Adrenal gland (tissue), 5 donors: ENCODE measurements around the gene IDH3A.

Experiments
- CTCF ChIP-seq, 6 experiments: fragments of 450-650 bp in 4 of 6; fragments of 200-600 bp in 2 of 6; sonication (generic) in 1 of 6; IDR thresholded peaks; 1 replicate in 5 of 6; 2 replicates in 1 of 6; pipeline versions ENCODE4 v1.5.1 to v1.8.0; 2016 to 2021; ENCODE audit warnings: antibody characterized with exemption in 6 of 6, mild to moderate bottlenecking in 2 of 6, moderate library complexity in 1 of 6
- POLR2A ChIP-seq, 2 donors: fragments of 450-650 bp; IDR thresholded peaks; one replicate each; pipeline ENCODE4 v1.6.1; 2017; ENCODE audit warnings: antibody characterized with exemption in 2 of 2, mild to moderate bottlenecking in 2 of 2, moderate library complexity in 1 of 2
- donor health status: DM: no; HTN: no; CAD: no.

- TF ChIP-seq CTCF (IDR thresholded peaks at IDR 0.05) (no peak), POLR2A (IDR thresholded peaks at IDR 0.05) (no peak)
These were observed 21.9 kb downstream of the IDH3A start for GRCh38 chr15:78170848-78171773.
